HG03066 (cell line): Measurements from ENCODE around the gene SORL1.
"Not testable (repeated sequence)": the region's sequence is repeated elsewhere in the genome, so short reads cannot be mapped to it uniquely, and the experiment has no call there.

Experiments
- ATAC-seq: cut with Tn5 transposase; IDR thresholded peaks from one replicate; pipeline ENCODE4 v1.9.1; 2021; ENCODE audit warnings: low read depth; ENCODE audit not compliant: unreplicated experiment

The SORL1 gene

DNA sequence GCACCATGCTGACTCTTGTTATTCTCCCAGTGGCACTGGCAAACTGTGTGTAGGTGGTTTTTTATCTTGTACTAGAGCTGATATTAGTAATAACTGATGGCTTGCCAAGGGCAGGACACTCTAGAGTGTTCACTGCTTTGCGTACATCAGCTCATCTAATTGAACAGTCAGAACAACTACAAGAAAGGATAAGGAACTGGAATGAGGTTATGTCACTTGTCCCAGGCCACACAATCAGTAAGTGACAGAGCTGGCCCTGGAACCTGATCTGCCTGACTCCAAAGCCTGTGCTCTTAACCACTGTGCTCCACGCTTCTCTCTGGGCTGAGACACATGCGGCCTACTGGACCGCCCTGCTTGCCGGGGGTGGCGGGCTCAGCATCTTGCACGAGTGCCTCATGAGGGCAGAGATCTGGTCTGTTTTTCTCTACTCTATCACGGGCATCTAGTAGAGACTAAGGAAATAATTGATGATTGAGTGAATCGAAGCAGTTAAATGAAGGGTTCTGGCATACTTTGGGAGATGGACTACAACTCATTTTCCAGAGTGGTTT, 156.5 kb downstream of the SORL1 start:
- no peak for ATAC-seq

DNA sequence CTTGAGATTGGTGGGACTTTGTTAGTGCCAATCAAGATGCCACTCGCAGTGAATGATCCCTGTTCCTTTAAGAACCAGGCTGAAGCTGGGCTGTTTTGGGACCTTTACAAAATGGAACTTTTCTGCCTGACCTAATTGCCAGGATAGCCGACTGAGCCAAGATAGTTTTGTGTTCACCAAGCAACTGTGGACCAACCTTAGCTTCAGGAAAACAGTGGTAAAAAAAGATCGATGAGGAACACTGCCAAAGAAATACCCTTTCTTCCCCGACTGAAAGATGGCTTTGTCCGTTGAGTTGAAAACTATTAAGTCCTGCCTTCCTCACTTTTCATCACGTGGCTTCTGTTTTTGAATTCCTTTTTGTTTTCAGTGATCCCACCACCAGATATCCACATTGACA, 158.6 kb downstream of the SORL1 start:
- no peak for ATAC-seq

DNA sequence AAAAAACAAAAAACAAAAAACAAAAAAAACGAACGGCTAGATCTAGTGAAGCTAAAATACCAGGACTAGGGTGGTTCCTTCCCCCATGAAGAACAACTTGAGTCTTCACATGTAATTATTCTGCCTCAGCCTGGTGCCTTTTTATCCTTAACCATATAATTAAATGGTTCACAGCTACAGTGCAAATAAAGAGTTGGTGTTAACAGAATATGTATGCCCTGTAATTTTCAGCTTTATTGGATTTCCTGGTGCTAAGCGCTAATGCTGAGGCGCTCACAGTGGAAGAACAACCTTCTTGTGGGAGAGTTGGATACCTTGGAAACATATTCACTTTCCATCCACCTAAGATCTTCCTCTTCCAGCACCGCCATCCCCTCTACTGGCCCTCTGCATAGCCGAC, 159.1 kb downstream of the SORL1 start:
- no peak for ATAC-seq

DNA sequence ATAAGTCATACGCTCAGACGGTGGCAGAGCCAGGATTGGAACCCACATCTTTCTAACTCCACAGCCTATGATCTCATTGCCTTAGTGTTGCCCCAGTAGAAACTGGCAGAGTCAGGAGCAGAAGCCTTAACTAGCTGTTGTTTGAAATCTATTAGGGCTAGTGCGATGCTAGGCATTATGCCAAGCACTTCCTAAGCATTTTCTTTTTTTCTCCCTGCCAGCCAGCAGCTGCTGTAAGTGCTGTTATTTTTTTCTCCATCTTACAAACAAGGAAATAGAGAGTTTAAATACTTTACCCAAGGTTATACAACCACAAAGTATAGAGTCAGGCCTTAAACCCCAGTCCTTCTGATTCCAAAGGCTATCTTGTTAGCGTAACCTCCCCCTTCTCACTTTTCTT, 161.6 kb downstream of the SORL1 start:
- no peak for ATAC-seq

DNA sequence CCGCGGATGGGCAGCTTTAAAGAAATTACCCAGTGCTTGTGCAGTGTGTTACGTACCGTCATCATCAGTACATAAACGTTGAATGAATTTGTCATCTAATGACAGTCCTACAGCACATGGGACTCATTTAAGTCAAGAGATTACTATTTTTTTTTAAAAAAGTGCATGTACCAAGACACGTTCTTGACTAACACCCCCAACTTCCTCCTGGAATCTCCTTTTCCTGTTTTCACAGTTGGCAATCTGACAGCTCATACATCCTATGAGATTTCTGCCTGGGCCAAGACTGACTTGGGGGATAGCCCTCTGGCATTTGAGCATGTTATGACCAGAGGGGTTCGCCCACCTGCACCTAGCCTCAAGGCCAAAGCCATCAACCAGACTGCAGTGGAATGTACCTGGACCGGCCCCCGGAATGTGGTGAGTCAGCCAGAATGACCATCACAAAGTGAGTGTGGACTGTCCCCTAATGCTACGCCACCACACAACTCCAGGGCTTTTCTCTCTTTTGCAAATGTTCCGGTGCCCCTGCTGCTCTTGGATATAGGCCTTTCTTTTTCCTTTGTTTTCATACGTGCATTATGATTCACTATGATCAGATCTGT, 162.6 kb downstream of the SORL1 start:
- no peak for ATAC-seq

DNA sequence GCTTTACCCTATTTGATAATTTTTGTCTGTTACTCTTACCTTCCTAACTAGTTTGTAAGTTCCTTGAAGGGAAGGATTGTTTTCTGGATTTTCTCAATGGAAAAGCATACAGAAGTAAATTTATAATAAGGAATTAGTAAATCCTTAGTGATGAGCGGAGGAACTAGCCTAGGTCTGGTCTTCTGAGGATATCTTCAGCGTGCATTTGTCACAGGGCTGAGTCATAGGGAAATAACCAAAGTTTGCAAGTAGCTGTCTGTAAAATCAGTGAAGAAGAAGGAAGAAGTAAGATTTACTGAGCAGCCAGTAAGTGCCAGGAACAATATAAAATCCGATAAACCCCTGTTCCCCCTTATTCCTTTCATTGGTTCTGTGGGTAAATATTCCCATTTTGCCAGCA, 163.4 kb downstream of the SORL1 start:
- ATAC-seq = no peak

DNA sequence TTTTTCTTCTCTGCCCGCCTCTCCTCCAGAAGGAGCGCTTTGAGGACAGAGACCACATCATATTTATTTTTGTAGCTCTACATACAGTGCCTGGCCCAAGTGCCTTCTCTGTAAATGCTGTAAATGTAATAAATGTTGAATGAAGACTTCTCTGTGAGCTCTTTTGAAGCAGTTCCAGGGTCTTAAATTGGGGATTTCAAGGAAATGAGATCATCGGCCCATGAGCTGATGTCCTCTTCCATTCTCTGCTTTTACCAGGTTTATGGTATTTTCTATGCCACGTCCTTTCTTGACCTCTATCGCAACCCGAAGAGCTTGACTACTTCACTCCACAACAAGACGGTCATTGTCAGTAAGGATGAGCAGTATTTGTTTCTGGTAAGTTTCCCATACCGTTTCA, 166.4 kb downstream of the SORL1 start:
- no peak for ATAC-seq

DNA sequence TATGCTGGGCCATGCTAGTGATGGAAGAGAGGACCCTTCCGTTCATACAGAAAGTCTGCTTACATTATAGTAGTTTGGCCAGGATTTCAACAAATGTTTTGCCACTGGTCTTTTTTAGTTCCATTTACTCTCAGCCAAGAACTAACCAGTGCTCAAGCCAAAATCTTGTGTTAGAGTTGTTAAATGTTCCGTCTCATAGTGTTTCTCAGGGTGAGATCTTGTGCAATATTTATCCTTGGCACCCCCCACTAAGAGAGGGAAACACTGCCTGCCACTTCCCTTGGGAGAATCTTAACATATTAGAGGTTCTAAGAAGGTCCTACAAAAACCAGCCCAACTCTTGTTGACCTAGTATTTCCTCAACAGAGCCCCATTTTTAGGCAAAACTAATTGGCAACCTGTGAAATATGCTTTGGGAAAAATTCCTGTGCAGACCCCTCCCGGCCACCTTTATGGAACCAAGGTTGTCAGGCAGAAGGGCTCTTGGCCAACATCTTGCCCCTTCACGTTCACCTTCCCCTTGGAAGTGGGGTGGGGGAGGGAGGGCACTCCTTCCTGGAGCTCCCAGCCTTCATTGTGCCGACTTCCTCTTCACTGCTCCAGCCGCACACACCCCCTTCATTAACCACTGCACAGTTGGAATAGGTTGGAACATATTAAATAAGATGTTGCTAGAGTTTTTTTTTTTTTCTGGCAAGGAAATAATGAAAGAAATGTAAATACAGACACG, 173.8 kb downstream of the SORL1 start:
- ATAC-seq = no peak

DNA sequence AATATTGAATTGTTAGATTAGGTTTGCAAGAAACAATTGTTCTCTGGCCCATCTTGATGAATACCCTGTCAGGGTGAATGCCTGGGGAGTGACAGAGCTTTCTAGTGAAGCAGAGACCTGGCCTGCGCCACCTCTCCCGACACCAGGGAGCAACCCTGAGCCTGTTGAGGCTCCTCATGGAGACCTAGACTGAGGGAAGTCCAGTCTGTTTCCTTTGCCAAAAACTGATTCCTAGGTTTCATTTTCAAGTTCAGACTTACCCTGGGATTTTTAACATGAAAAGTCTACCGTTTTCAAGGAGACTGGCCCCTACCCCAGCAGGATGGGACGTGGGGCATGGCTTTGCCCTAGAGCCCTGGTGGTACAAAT, 174.4 kb downstream of the SORL1 start:
- no peak for ATAC-seq

DNA sequence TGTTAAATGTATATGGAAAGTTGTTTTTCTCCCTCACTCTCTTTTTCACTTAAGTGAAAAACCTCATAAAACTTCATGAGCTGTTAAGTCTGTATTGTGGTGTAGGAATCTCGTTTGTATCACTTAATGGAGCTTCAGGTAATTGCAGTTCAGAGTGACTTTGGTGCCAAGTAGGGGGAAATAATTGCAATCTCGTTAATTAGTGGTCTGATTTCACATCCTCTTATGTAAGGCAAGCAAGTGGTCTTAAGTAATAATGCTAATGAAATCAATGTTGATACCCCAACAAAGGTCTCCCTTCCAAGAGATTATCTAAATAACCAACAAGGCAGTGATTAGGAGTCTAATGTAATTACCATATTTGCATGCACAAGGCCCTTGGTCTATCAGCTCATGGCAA, 174.9 kb downstream of the SORL1 start:
- no peak for ATAC-seq

DNA sequence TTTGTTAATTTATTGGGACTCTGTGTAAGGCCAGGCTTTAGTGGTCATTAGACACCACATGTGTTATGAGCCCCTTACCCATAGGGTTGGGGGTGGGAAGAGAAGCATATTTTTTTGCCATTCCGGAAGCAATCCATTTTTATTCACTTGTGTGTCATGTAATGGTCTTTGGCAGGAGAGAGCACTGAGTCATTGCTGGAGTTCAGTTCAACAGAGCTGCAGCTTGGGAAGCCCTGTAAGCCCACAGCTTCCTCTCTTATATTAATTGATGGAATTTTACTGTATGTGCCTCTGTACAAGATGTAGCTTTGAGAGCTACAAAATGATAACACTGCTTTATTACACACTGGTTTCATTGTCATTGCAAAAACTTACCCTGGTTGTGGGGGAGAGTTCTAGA, 177.9 kb downstream of the SORL1 start:
- ATAC-seq = no peak

DNA sequence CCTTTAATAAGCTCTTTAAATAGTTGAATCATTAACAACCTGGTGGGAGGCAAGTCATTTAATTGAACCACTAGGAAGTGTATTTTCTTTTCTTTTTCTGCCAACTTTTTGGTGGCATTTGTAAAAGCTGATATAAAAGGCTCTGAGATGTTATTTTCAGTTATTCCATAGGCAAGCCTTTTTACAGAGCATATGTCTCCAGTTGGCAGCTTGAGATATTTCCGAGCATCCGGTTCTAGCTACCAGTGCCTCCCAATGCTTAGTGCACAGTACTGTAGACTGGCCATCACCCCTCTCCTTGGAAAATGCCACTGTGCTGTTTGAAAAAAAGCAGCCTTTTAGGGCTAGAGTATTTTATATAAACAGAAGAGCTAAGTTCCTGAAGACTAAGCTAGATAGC, 179.3 kb downstream of the SORL1 start:
- no peak for ATAC-seq

DNA sequence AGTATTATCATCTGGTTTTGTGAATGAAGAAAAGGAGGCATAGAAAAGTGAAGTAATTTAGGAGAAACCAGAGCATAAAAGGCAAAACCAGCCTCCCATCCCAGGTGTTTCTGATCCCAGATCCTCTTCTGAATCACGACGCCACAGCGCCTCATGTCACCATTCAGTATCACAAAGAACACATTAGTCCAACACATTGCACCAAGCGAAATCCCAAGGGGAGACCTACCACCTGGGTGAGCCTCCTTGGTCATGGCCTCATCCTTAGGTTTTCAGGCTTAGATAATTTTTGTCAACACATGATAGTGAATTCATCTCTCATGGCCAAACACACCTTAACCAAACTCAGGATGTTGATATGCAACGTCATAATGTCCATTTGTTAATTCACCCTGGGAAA, 182.2 kb downstream of the SORL1 start:
- no peak for ATAC-seq

DNA sequence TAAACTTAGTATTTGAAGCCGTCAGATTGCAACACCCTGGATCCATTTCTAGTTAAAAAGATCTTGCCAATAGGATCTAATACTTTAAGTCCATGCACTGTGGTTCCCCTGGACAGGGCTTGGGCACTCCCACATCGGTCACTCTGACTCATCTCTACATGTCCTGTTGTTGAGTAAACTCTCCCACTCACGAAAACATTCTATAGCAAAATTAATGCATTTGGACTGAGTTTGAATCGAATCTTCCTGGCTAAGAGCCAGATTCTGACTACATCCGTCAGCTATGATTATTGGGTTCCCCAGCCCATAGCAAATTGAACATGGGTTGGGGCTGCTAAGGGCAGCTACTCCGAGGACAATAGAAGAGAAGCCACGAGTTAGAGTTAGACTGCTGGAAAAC, 182.8 kb downstream of the SORL1 start:
- ATAC-seq = no peak

DNA sequence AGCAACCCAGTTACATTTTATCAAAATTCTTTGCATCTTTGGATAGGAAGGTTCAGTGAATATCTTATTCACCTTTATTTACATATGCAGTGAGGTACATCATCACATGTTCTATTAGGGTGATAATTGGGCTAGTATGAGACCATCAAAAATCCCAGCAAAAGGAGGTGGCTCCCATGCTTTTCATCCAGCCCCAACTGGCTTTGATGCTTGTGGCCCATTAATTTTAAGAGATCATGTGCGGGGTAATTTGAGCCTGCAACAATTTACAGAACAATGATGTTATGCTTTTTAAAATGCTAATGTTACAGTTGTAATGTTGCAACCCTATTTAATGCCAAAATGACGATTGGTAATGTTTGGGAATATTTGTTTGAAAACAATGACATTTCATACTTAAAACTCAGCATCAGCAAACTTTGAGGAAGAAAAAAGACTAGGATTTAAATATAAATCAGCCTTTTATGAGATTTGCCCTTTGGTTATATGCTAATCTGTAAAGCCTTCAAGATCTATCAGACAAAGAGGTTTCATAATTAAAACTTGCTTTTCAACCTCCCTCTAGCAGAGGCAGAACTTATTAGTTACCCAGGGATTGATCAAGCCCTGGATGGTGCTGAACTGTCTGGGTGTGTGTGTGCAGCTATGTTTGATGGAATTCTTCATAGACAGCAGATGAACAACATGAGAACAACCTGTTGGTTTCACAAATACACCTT, 184.1 kb downstream of the SORL1 start:
- no peak for ATAC-seq

DNA sequence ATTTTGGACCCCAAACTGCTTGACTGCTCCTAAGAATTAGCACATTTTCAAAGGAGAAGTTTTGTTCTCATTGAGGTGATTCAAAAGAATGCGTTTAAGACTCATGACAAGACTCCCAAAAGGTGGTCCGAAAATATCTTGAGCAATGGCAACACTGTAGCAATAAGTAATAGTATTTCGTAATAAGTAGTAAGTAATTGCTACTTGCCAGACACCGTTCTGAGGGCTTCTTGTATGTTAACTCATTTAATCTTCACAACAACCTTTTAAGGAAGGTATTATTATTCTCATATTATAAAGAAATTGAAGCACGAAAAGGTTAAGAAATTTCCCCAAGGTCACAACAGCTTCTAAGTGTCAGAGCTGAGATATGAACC, 184.7 kb downstream of the SORL1 start:
- no peak for ATAC-seq

DNA sequence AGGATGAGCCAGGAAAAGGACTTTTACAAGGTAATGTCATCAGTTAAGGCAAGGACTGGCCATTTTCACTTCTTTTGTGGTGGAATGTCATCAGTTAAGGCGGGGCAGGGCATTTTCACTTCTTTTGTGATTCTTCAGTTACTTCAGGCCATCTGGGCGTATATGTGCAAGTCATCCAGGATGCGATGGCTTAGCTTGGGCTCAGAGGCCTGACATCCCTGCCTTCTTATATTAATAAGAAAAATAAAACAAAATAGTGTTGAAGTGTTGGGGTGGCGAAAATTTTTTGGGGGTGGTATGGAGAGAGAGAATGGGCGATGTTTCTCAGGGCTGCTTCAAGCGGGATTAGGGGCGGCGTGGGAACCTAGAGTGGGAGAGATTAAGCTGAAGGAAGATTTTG, 185.5 kb downstream of the SORL1 start:
- ATAC-seq = not testable (repeated sequence)

DNA sequence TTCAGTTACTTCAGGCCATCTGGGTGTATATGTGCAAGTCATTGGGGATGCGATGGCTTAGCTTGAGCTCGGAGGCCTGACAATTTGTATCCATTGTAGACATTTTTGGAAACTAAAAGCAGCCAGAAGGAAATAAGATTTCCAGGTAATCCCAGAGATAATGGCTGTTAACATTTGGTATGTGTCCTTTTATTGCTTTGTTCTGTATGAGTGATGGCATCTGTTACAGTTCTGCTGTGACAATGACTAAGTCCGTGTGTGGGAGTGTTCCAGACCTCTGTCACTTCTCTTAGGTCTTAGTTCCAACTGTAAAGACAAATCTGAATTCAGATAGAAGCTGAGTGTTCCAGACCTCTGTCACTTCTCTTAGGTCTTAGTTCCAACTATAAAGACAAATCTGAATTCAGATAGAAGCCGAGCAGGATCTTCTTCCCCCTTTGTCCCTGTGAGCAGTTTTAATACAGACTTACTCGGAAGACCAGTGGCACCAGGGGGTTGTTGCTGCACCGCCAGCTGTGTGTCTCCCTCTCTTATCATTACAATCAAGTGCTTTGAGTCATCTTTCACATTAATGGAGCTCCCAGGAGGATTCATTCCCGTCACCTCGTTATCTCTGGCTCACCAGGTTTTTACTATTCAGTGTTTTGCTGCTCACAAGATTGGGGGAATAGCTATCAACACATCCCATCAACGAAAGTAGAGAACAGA, 191.5 kb downstream of the SORL1 start:
- ATAC-seq = no peak

DNA sequence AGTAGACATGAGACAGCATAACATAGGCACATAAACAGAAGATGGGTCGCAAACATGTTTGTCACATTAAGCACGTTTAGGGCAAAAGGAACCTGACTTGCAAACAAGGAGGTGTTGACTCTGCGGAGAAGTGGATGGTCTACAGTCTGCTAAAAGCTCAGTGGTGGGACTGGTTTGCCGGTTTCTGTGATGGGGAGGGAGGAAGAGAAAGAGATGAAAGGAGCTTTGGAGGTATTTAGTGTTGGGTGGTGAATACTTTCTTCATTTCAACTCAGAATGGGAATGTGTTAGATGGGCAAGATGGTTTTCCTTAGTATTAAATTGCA, 192.0 kb downstream of the SORL1 start:
- ATAC-seq = no peak

DNA sequence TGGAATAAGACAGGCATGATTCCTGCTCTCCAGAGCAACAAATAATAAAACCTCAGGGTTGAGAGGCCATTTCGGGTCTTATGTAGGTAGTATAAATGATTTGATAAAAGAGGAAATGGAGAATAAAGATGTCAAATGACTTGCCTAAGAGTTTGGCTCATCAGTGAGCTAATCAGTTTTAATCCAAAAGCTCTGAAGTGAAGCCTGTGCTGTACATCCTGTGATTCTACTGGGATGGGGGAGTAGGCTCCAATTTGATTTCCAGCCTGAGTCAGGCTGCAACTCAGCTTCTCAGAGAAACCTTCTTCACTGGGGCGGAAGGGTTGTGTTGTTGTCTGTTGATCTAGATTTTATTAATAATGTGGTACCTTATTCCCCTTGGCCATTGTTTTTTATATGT, 192.9 kb downstream of the SORL1 start:
- ATAC-seq = no peak

DNA sequence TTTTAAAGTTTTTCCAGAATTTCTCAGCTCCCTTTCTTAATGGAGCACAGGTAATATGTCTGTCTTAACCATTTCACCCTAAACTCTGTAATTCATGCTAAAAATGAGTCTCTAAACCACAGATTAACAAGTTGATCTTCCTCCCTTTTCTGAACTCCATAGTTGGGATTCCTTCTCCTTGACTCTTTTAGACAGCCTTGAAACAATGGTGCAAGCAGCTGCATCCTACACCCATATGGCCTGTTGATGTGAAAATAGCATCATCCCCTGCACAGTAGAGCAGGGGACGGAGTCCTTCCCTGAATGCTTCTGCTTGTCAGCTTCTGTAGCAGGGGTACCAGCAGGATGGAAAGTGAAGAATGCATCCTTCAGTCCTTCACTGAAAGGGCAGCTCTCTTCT, 193.5 kb downstream of the SORL1 start:
- no peak for ATAC-seq
